B cell (primary cell): ENCODE results near the gene LRRC43.
"Not testable (repeated sequence)": the region's sequence is repeated elsewhere in the genome, so short reads cannot be mapped to it uniquely, and the experiment has no call there.

ENCODE experiments used
- EZH2 ChIP-seq: IDR thresholded peaks from 2 replicates; pipeline ENCODE4 v1.6.1; 2012; ENCODE audit warnings: borderline replicate concordance, low read depth, mild to moderate bottlenecking, moderate library complexity, low read length; ENCODE audit not compliant: insufficient read depth, poor library complexity, severe bottlenecking
- TF ChIP-seq, protein P1 (sequence below): fragments of 200-600 bp; IDR thresholded peaks from one replicate; pipeline ENCODE4 v1.8.0; 2022; ENCODE audit warnings: antibody characterized with exemption, mild to moderate bottlenecking

DNA sequence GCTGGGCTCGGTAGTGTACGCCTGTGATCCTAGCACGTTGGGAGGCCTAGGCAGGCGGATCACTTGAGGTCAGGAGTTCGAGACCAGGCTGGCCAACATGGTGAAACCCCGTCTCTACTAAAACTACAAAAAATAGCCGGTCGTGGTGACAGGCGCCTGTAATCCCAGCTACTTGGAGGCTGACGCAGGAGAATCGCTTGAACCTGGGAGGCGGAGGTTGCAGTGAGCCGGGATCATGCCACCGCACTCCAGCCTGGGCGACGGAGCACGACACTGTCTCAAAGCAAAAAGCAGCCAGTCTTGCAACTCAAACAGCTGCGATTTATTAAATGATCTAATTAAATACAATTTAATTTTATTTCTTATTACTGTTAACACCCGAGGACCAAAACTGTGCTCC is 19.9 kb downstream of the LRRC43 start:
- TF ChIP-seq, protein P1, sequence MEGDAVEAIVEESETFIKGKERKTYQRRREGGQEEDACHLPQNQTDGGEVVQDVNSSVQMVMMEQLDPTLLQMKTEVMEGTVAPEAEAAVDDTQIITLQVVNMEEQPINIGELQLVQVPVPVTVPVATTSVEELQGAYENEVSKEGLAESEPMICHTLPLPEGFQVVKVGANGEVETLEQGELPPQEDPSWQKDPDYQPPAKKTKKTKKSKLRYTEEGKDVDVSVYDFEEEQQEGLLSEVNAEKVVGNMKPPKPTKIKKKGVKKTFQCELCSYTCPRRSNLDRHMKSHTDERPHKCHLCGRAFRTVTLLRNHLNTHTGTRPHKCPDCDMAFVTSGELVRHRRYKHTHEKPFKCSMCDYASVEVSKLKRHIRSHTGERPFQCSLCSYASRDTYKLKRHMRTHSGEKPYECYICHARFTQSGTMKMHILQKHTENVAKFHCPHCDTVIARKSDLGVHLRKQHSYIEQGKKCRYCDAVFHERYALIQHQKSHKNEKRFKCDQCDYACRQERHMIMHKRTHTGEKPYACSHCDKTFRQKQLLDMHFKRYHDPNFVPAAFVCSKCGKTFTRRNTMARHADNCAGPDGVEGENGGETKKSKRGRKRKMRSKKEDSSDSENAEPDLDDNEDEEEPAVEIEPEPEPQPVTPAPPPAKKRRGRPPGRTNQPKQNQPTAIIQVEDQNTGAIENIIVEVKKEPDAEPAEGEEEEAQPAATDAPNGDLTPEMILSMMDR = not testable (repeated sequence)
- not testable (repeated sequence) for TF ChIP-seq EZH2
